Heart right ventricle (tissue), 16 donors: ENCODE results near the gene LVRN. TPM values are rescaled to one million over a fixed set of nuclear protein-coding genes. Genes with fewer than 3 reads are reported as not detected.

ENCODE experiments used
- ATAC-seq, 8 donors: fragments of 200-7000 bp; cut with Tn5 transposase; one replicate each; pipeline ENCODE4 v1.9.1; 2020; ENCODE audit warnings: mild to moderate bottlenecking in 8 of 8, moderate library complexity in 8 of 8, moderate number of reproducible peaks in 1 of 8
- DNase-seq, 2 donors: peaks; one replicate each; pipeline ENCODE4 v3.0.0-alpha.2; 2020
- H3K27ac ChIP-seq, 10 donors: fragments of 200-600 bp; sonication (generic) in 2 of 10; one replicate each; pipeline versions ENCODE4 v1.5.0 to v1.8.0; 2020 to 2022; ENCODE audit warnings: mild to moderate bottlenecking in 3 of 10
- H3K27me3 ChIP-seq, 7 donors: fragments of 200-600 bp; one replicate each; pipeline ENCODE4 v1.8.0; 2021 to 2022; ENCODE audit warnings: mild to moderate bottlenecking in 2 of 7
- H3K36me3 ChIP-seq, 9 donors: fragments of 200-600 bp; sonication (generic) in 1 of 9; one replicate each; pipeline versions ENCODE4 v1.5.0 to v1.8.0; 2020 to 2022; ENCODE audit warnings: mild to moderate bottlenecking in 2 of 9
- H3K4me1 ChIP-seq, 9 donors: fragments of 200-600 bp; sonication (generic) in 1 of 9; one replicate each; pipeline versions ENCODE4 v1.5.0 to v1.8.0; 2020 to 2022; ENCODE audit warnings: mild to moderate bottlenecking in 4 of 9
- H3K4me3 ChIP-seq, 10 donors: fragments of 200-600 bp; sonication (generic) in 2 of 10; one replicate each; pipeline versions ENCODE4 v1.5.0 to v1.8.0; 2020 to 2022; ENCODE audit warnings: mild to moderate bottlenecking in 7 of 10, moderate library complexity in 2 of 10
- H3K9me3 ChIP-seq, 11 donors: fragments of 200-600 bp in 10 of 11; sonication (generic) in 2 of 11; one replicate each; pipeline versions ENCODE4 v1.5.0 to v1.8.0; 2013 to 2022; ENCODE audit warnings: mild to moderate bottlenecking in 2 of 11, control low read depth in 1 of 11, moderate library complexity in 1 of 11
- WGBS, 2 donors: extraction: QIAGEN DNeasy Blood & Tissue Kit; methylation state at CpG; one replicate each; pipeline ENCODE4 v1.1.7; 2013; ENCODE audit warnings: inconsistent platforms in 1 of 2; 5-methylcytosine and 5-hydroxymethylcytosine counted together
- intact Hi-C, 10 donors: fragments of 100-400 bp; cut with DNase I; formaldehyde crosslinking; loops; one replicate each; pipeline versions ENCODE4 v1.11.1 to v1.14.2; 2022
- polyA plus RNA-seq, 2 donors: library from polyadenylated mRNA; stranded (reverse); fragments of 200-250 nt; gene quantifications; one replicate each; pipeline ENCODE4 v1.2.3, GENCODE V29; 2013
- total RNA-seq, 10 donors: library from RNA; stranded (reverse); fragmentation: NEBNext Ultra II Directional in 3 of 10; extraction: Animal tissue kit (Norgen Biotek cat#: 25700) in 3 of 10; gene quantifications; one replicate each; pipeline versions ENCODE4 v1.2.1 to v1.2.4, GENCODE V29; 2021 to 2023
- TF ChIP-seq, protein P1 (sequence below), 9 donors: fragments of 200-600 bp; sonication (generic) in 2 of 9; IDR thresholded peaks; one replicate each; pipeline versions ENCODE4 v1.5.0 to v1.8.0; 2021 to 2022; ENCODE audit warnings: antibody characterized with exemption in 9 of 9, mild to moderate bottlenecking in 5 of 9, moderate library complexity in 1 of 9
- donor health status: Arrhythmogenic right ventricular cardiomyopathy.
- donor health status: ischemic (EF 13 %, LVEDD 7.1; RV severe dilation, severe dysfunction).
- donor health status: healthy with polysubstance abuse.
- donor health status: DM: no; HTN: yes; CAD: no.
- donor health status: DM: no; HTN: no; CAD: no.
- donor health status: ischemic (EF 25% LVEDD 6.9; RV normal size, moderate dysfunction).
- donor health status: ischemic (EF 25% LVEDD 5.7; RV mildly dilated, moderate dysfunction).
- donor health status: healthy.
- donor health status: DM: yes; HTN: yes; CAD: no.
- donor health status: Ischemic cardiomyopathy.
- donor health status: ischemic (EF 35%, LVEDD 5.7; RV mildly dilated, moderate dysfunction).
- donor health status: nonischemic (EF 11% LVEDD 7.7; RV severe dilation, severe dysfunction).
- donor health status: DM: yes; HTN: yes; CAD: no.
- donor health status: PGD.
- donor health status: ischemic (EF 29% LVEDD 5.4; RV normal size, mild dysfunction).
- donor health status: nonischemic (EF 23%, LVEDD 6.1; RV moderate dilation, normal function).

Gene LVRN
- total and polyA plus RNA-seq, 12 donors: 0.07 to 1.0 (median 0.20) TPM; not detected in 1

DNA sequence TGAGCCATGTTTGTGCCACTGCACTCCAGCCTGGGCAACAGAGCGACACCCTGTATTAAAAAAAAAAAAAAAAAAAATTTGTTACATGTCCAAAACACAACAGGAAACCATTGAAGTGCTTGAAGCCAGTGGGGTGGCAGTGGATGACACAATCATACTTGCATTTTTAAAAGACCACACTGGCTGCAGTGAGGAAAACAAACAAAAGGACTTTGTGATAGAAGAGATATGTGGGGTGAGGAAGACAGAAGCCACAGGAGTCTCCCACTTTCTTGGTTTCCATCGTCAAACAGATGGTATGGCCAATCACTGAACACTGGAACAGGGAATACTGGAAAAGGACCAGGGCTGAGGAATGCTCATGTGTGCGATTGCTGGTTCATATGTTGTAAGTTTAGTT lies 101.7 kb downstream of the LVRN start:
- Histone ChIP-seq H3K4me1 (peaks cover 0 to 5% (median 0%) of the 10 kb centered on the region in 9 donors), H3K27me3 (peaks cover 0 to 34% (median 12%) of the 10 kb centered on the region in 7 donors), H3K4me3 (no peak overlapping the region), H3K27ac (no peak overlapping the region), H3K36me3 (no peaks in the 10 kb centered on the region), H3K9me3 (no peaks in the 10 kb centered on the region)
- intact Hi-C loops: loop anchor here in 5 of 10 donors (10.0 kb wide), 4 partner anchors 169 to 759 kb away; partner anchors contain the start of genes AP3S1 (in 1 of the 5) and ATG12 (in 1 of the 5)
- TF ChIP-seq, protein P1, sequence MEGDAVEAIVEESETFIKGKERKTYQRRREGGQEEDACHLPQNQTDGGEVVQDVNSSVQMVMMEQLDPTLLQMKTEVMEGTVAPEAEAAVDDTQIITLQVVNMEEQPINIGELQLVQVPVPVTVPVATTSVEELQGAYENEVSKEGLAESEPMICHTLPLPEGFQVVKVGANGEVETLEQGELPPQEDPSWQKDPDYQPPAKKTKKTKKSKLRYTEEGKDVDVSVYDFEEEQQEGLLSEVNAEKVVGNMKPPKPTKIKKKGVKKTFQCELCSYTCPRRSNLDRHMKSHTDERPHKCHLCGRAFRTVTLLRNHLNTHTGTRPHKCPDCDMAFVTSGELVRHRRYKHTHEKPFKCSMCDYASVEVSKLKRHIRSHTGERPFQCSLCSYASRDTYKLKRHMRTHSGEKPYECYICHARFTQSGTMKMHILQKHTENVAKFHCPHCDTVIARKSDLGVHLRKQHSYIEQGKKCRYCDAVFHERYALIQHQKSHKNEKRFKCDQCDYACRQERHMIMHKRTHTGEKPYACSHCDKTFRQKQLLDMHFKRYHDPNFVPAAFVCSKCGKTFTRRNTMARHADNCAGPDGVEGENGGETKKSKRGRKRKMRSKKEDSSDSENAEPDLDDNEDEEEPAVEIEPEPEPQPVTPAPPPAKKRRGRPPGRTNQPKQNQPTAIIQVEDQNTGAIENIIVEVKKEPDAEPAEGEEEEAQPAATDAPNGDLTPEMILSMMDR (IDR thresholded peaks at IDR 0.05): no peak
- ATAC-seq (no peak), DNase-seq (no peak)
- WGBS, 2 donors: 80 to 83% methylated on average over 3 of the region's 3 CpGs

DNA sequence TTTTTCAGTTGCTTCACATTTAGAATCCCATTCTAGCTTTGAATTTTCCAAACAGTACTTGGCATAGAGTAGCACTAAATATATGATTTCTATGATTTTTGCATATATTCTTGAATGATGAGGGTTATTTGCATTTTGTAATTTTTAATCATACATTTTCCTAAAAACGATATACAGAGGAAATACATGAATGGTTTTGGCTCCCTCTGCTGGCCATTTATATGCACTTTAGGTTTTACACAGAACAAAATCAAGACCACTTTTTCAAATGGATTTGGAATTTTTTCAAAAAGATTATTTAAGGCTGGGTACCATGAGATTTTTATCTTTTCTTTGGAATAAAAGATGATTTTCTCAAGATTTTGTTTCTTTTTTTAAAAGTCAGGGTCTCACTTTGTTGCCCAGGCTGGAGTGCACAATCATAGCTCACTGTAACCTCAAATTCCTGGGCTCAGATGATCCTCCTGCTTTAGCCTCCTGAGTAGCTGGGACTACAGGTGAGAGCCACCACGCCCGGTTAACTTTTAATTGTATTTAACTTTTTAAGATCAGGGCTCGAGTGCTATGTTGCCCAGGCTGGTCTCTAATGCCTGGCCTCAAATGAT lies 105.9 kb downstream of the LVRN start:
- no peaks in the 10 kb centered on the region for H3K36me3 ChIP-seq
- DNase-seq (peak in 1 of 2 donors; percentile 31), ATAC-seq (peak in 1 of 8 donors; percentile 54)
- peaks cover 0 to 16% (median 5%) of the 10 kb centered on the region in 7 donors for H3K27me3 ChIP-seq
- intact Hi-C loops: loop anchor here in 7 of 10 donors (2.0 to 10.0 kb wide), 7 partner anchors 173 to 763 kb away; partner anchors contain the start of genes AP3S1 (in 2 of the 7) and ATG12 (in 2 of the 7)
- TF ChIP-seq, protein P1 (IDR thresholded peaks at IDR 0.05): peak; percentile 76 to 91 (median 85)
- H3K4me1 ChIP-seq: peaks cover 0 to 5% (median 0%) of the 10 kb centered on the region in 9 donors
- 19 to 22% methylated on average over 4 of the region's 4 CpGs for WGBS, 2 donors
- no peak overlapping the region for H3K27ac ChIP-seq
- no peak overlapping the region for H3K4me3 ChIP-seq
- no peaks in the 10 kb centered on the region for H3K9me3 ChIP-seq

DNA sequence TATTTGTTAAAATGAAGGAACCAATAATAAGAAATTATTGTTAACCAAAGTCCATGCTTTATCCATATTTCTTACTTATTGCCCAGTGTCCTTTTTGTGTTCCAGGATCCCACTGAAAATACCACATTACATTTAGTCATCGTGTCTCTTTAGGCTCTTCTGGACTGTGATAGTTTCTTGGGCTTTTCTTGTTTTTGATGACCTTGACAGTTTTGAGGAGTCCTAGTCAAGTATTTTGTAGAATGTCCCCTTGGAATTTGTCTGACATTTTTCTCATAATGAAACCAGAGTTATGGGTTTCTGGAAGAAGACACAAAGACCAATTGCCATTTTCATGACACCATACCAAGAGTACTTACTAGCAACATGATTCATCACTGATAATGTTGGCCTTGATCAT lies 108.9 kb downstream of the LVRN start:
- TF ChIP-seq, protein P1 (IDR thresholded peaks at IDR 0.05): no peak
- H3K4me1 ChIP-seq: peaks cover 0 to 5% (median 0%) of the 10 kb centered on the region in 9 donors
- WGBS, 2 donors: 92 to 98% methylated on average over 1 of the region's 1 CpG
- intact Hi-C loops: no loop called here
- DNase-seq (no peak), ATAC-seq (no peak)
- H3K9me3 ChIP-seq: no peaks in the 10 kb centered on the region
- H3K27ac ChIP-seq: no peak overlapping the region
- H3K4me3 ChIP-seq: no peak overlapping the region
- H3K36me3 ChIP-seq: no peaks in the 10 kb centered on the region
- peaks cover 0 to 15% (median 5%) of the 10 kb centered on the region in 7 donors for H3K27me3 ChIP-seq

DNA sequence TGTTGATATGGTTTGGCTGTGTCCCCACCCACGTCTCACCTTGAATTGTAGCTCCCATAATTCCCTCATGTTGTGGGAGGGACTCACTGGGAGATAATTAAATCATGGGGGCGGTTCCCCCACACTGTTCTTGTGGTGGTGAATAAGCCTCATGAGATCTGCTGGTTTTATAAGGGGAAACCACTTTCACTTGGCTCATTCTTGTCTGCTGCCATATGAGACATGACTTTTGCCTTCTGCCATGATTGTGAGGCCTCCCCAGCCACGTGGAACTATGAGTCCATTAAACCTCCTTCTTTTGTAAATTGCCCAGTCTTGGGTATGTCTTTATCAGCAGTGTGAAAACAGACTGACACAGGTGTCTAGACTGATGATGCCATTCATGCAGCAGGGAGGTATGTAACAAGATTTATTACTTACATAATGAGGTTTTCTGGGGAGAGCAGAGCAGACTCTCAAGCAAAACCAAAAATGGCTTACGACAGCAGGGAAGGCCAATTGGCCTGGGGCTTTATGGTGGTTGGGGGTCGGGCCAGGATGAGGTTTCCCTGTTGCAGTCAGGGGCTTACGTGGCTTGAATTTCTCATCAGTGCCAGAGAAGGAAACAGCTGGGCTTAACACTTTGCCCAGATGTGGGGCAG lies 113.0 kb downstream of the LVRN start:
- 66 to 72% methylated on average over 6 of the region's 6 CpGs for WGBS, 2 donors
- intact Hi-C loops: loop anchor here in 1 of 10 donors (5.0 kb wide), 1 partner anchor 443 kb away; no protein-coding TSS in a partner anchor

More for the DNA sequence above, 113.0 kb downstream of the LVRN start:
- TF ChIP-seq, protein P1 (IDR thresholded peaks at IDR 0.05): no peak
- Histone ChIP-seq H3K4me3 (no peak overlapping the region), H3K36me3 (no peaks in the 10 kb centered on the region), H3K27me3 (no peaks in the 10 kb centered on the region), H3K9me3 (no peaks in the 10 kb centered on the region), H3K4me1 (peaks cover 0 to 6% (median 0%) of the 10 kb centered on the region in 9 donors), H3K27ac (no peak overlapping the region)
- ATAC-seq: no peak
- DNase-seq: no peak
